Astrocyte (in vitro differentiated cells and primary cell): Measurements from ENCODE around the gene PKM.

Experiments
- CTCF ChIP-seq: IDR thresholded peaks from 2 replicates; pipeline ENCODE4 v1.5.1; 2011; ENCODE audit warnings: low read depth, mild to moderate bottlenecking, inconsistent platforms, low read length, moderate library complexity; ENCODE audit not compliant: insufficient read depth
- EZH2 ChIP-seq: IDR thresholded peaks from 2 replicates; pipeline ENCODE4 v1.6.1; 2012; ENCODE audit warnings: mild to moderate bottlenecking, low read length, inconsistent platforms; ENCODE audit not compliant: insufficient read depth

GRCh38 chr15:72206677-72207000 lies 24.4 kb downstream of the PKM start:
- no peak for TF ChIP-seq CTCF
- no peak for TF ChIP-seq EZH2
